ENCODE results near the gene CHRM5. TPM values are rescaled to one million over a fixed set of nuclear protein-coding genes. Genes with fewer than 3 reads are reported as not detected.

CHRM5 gene
- total and polyA plus RNA-seq, 9 of the 15 experiments (the other 6 are each of a cell fraction or from before 2014, with no cell fraction given), result not detected

DNA sequence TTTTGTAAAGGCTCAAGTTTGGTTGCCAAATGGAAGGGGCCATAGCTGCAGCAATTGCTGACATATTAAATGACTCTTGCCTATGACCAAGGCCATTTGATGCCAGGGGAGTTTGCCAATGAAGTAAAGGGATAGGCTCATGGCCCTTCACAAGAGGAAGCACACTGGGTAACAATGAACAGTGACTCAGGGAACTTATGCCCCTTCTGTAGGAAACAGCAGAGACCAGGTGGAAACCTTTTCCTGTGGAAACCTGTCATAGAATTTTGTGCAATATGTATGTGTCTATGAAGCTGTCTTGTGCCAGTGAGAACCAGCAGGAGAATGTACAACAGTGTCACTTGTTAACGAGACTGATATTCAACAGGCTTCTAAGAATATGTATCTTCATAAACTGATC, 96.1 kb downstream of the CHRM5 start:
- Histone ChIP-seq H4K20me1 (replicated peaks; ENCODE audit: control insufficient read depth, insufficient read depth, low read length) (no peaks in the 10 kb centered on the region), H3K9me3 (replicated peaks; ENCODE audit: control insufficient read depth, insufficient read depth, low read depth, low read length) (no peaks in the 10 kb centered on the region; the same call in 1 of the 2 replicates), H3K36me3 (ENCODE audit: control insufficient read depth, insufficient read depth, low read length) (no peaks in the 10 kb centered on the region), H3K27me3 (ENCODE audit: control insufficient read depth in 2 of 2, insufficient read depth in 2 of 2, low read length in 2 of 2) (peaks cover 2 to 3% of the 10 kb centered on the region in 2 experiments; a peak in 2 of 5 replicates), H3K27ac (ENCODE audit: extremely low read depth, low read depth, low read length) (no peak overlapping the region), H2AFZ (ENCODE audit: low read depth, low read length) (no peak overlapping the region), H3K4me3 (no peak overlapping the region), H3K4me2 (ENCODE audit: insufficient read depth, low read length) (no peak overlapping the region), H3K79me2 (ENCODE audit: control insufficient read depth, insufficient read depth, low read length) (no peaks in the 10 kb centered on the region), H3K9ac (ENCODE audit: insufficient read depth in 1 of 2, low read depth in 2 of 2, low read length in 2 of 2) (no peak overlapping the region), H3K9me1 (ENCODE audit: control insufficient read depth, insufficient read depth, low read length) (no peaks in the 10 kb centered on the region), H3K4me1 (replicated peaks in 1 of 2; ENCODE audit: control insufficient read depth in 2 of 2, insufficient read depth in 2 of 2, low read length in 2 of 2) (no peaks in the 10 kb centered on the region)
- intact Hi-C loops (cut with micrococcal nuclease) (loop anchor here (2.0 kb wide), 1 partner anchor 44 kb away; no protein-coding TSS in a partner anchor), in situ Hi-C loops (cut with MboI) (loop anchor here (10.0 kb wide), 1 partner anchor 300 kb away; the partner anchor contains the start of gene LPCAT4)
- 0% methylated on average over 1 of the region's 1 CpG for WGBS (ENCODE audit: insufficient coverage, low coverage, missing lambda C conversion rate)
- TF ChIP-seq, protein P1, sequence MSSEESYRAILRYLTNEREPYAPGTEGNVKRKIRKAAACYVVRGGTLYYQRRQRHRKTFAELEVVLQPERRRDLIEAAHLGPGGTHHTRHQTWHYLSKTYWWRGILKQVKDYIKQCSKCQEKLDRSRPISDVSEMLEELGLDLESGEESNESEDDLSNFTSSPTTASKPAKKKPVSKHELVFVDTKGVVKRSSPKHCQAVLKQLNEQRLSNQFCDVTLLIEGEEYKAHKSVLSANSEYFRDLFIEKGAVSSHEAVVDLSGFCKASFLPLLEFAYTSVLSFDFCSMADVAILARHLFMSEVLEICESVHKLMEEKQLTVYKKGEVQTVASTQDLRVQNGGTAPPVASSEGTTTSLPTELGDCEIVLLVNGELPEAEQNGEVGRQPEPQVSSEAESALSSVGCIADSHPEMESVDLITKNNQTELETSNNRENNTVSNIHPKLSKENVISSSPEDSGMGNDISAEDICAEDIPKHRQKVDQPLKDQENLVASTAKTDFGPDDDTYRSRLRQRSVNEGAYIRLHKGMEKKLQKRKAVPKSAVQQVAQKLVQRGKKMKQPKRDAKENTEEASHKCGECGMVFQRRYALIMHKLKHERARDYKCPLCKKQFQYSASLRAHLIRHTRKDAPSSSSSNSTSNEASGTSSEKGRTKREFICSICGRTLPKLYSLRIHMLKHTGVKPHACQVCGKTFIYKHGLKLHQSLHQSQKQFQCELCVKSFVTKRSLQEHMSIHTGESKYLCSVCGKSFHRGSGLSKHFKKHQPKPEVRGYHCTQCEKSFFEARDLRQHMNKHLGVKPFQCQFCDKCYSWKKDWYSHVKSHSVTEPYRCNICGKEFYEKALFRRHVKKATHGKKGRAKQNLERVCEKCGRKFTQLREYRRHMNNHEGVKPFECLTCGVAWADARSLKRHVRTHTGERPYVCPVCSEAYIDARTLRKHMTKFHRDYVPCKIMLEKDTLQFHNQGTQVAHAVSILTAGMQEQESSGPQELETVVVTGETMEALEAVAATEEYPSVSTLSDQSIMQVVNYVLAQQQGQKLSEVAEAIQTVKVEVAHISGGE (CRISPR knock-in tag; IDR thresholded peaks at IDR 0.05), result no peak
- TF ChIP-seq, protein P2, sequence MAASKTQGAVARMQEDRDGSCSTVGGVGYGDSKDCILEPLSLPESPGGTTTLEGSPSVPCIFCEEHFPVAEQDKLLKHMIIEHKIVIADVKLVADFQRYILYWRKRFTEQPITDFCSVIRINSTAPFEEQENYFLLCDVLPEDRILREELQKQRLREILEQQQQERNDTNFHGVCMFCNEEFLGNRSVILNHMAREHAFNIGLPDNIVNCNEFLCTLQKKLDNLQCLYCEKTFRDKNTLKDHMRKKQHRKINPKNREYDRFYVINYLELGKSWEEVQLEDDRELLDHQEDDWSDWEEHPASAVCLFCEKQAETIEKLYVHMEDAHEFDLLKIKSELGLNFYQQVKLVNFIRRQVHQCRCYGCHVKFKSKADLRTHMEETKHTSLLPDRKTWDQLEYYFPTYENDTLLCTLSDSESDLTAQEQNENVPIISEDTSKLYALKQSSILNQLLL (CRISPR knock-in tag; IDR thresholded peaks at IDR 0.05; ENCODE audit: borderline replicate concordance), result no peak
- TF ChIP-seq LCOR (CRISPR knock-in tag; IDR thresholded peaks at IDR 0.05) (no peak), POLR2AphosphoS5 (IDR thresholded peaks at IDR 0.05; ENCODE audit: control insufficient read depth, insufficient read depth, low read depth, low read length) (no peak)
- TF ChIP-seq, protein P3, sequence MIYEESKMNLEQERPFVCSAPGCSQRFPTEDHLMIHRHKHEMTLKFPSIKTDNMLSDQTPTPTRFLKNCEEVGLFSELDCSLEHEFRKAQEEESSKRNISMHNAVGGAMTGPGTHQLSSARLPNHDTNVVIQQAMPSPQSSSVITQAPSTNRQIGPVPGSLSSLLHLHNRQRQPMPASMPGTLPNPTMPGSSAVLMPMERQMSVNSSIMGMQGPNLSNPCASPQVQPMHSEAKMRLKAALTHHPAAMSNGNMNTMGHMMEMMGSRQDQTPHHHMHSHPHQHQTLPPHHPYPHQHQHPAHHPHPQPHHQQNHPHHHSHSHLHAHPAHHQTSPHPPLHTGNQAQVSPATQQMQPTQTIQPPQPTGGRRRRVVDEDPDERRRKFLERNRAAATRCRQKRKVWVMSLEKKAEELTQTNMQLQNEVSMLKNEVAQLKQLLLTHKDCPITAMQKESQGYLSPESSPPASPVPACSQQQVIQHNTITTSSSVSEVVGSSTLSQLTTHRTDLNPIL (CRISPR knock-in tag; IDR thresholded peaks at IDR 0.05), result no peak
- DNase-seq (ENCODE audit: extremely low read depth in 1 of 4, low spot score in 3 of 4) (no peak), FAIRE-seq (no peak), ATAC-seq (no peak)
- POLR2A ChIA-PET, result interaction anchor here (1.0 kb wide), 1 partner anchor 169 kb away, joined by 3 read pairs; no protein-coding TSS in a partner anchor
- no TSS peak for BruUV-seq (replicated peaks)
- CTCF ChIA-PET (ENCODE audit: low intra/inter-chr PET ratio), result no interaction called here

Measured in K562 (cell line).